ENCODE results near the gene HOXC11. TPM values are rescaled to one million over a fixed set of nuclear protein-coding genes. Genes with fewer than 3 reads are reported as not detected.

Gene HOXC11
- total RNA-seq, 1 experiment from 2014 or later: 2.2 TPM

- H3K27me3 ChIP-seq (replicated peaks; ENCODE audit: control insufficient read depth, insufficient read depth, low read length): no peaks in the 10 kb centered on the region
- no peaks in the 10 kb centered on the region for H3K9me3 ChIP-seq
- no peaks in the 10 kb centered on the region for H3K9me3 Mint-ChIP-seq (ENCODE audit: unreplicated experiment)
- TF ChIP-seq, protein P1, sequence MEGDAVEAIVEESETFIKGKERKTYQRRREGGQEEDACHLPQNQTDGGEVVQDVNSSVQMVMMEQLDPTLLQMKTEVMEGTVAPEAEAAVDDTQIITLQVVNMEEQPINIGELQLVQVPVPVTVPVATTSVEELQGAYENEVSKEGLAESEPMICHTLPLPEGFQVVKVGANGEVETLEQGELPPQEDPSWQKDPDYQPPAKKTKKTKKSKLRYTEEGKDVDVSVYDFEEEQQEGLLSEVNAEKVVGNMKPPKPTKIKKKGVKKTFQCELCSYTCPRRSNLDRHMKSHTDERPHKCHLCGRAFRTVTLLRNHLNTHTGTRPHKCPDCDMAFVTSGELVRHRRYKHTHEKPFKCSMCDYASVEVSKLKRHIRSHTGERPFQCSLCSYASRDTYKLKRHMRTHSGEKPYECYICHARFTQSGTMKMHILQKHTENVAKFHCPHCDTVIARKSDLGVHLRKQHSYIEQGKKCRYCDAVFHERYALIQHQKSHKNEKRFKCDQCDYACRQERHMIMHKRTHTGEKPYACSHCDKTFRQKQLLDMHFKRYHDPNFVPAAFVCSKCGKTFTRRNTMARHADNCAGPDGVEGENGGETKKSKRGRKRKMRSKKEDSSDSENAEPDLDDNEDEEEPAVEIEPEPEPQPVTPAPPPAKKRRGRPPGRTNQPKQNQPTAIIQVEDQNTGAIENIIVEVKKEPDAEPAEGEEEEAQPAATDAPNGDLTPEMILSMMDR (IDR thresholded peaks at IDR 0.05; ENCODE audit: insufficient read depth in 1 of 2, low read depth in 1 of 2, low read length in 1 of 2, severe bottlenecking in 1 of 2, unreplicated experiment in 1 of 2): no peak
- intact Hi-C loops (cut with micrococcal nuclease; ENCODE audit: unreplicated experiment): no loop called here
- no peak overlapping the region for H3K4me3 ChIP-seq (ENCODE audit: low read depth, low read length)
- CTCF ChIA-PET: interaction anchor here (0.8 to 2.3 kb wide), 2 partner anchors 109 to 116 kb away, joined by 3 to 8 read pairs; no protein-coding TSS in a partner anchor
- no TSS peak for BruUV-seq (replicated peaks)
- DNase-seq: no peak
- H3K4me1 ChIP-seq: no peaks in the 10 kb centered on the region
- H3K4me1 Mint-ChIP-seq (ENCODE audit: low read depth, unreplicated experiment): peaks cover 13% of the 10 kb centered on the region
- POLR2A ChIA-PET: no interaction called here
- no peaks in the 10 kb centered on the region for H3K27me3 Mint-ChIP-seq (ENCODE audit: insufficient read depth, unreplicated experiment)
- no peaks in the 10 kb centered on the region; the same call in 1 of the 2 replicates for H3K36me3 ChIP-seq (ENCODE audit: control insufficient read depth, insufficient read depth, low read length)
- peaks cover 7% of the 10 kb centered on the region for H3K36me3 Mint-ChIP-seq (ENCODE audit: insufficient read depth, unreplicated experiment)
- no peak overlapping the region for H3K27ac Mint-ChIP-seq (ENCODE audit: unreplicated experiment)
- H3K4me3 Mint-ChIP-seq (ENCODE audit: unreplicated experiment): no peak overlapping the region
Measured at GRCh38 chr12:54026640-54027441, 53.9 kb downstream of the HOXC11 start.

Small RNA genes within 50 kb of the gene (microRNA-seq; reads per million reads assigned to microRNA genes)
- 252 reads per million, percentile 78 among the genes with 10 or more reads in this experiment for gene MIR196A2

Other genes with a start within 250 kb of the HOXC11 start
- gene CALCOCO1, start 245.7 kb upstream of the HOXC11 start, total RNA-seq (2022): 19.3 and 21.4 TPM in 2 replicates
- gene CISTR, start 221.1 kb upstream of the HOXC11 start, total RNA-seq (2022): not detected in 2 replicates
- gene HOXC13, start 34.3 kb upstream of the HOXC11 start, total RNA-seq (2022): 6.4 and 7.3 TPM in 2 replicates
- 9.4 and 10.3 TPM in 2 replicates for gene HOXC12, start 18.2 kb upstream of the HOXC11 start, total RNA-seq (2022)
- gene HOTAIR, start 1.8 kb downstream of the HOXC11 start, total RNA-seq (2022): 1.6 and 1.9 TPM in 2 replicates
- gene HOXC10, start 12.0 kb downstream of the HOXC11 start, total RNA-seq (2022): 4.0 and 4.5 TPM in 2 replicates
- 2.9 and 3.1 TPM in 2 replicates for gene HOXC9, start 27.0 kb downstream of the HOXC11 start, total RNA-seq (2022)
- 10.8 and 11.3 TPM in 2 replicates for gene HOXC8, start 35.9 kb downstream of the HOXC11 start, total RNA-seq (2022)
- 10.2 and 12.1 TPM in 2 replicates for gene HOXC6, start 55.3 kb downstream of the HOXC11 start, total RNA-seq (2022)
- 3.4 and 3.6 TPM in 2 replicates for gene HOXC5, start 59.9 kb downstream of the HOXC11 start, total RNA-seq (2022)
- gene HOXC4, start 80.7 kb downstream of the HOXC11 start, total RNA-seq (2022): 2.9 and 4.1 TPM in 2 replicates
- 51.8 and 53.2 TPM in 2 replicates for gene SMUG1, start 215.9 kb downstream of the HOXC11 start, total RNA-seq (2022)